Erythroblast (primary cell): ENCODE data around the gene IFNE.

Source experiments
- GATA1 ChIP-seq: IDR thresholded peaks from 2 replicates; pipeline ENCODE4 v1.6.1; 2011; ENCODE audit warnings: low read depth, mild to moderate bottlenecking, control low read depth, low read length, moderate library complexity
- POLR2A ChIP-seq: IDR thresholded peaks from 2 replicates; pipeline ENCODE4 v1.6.1; 2011; ENCODE audit warnings: mild to moderate bottlenecking, low read length

GRCh38 chr9:21510806-21511205 lies 28.7 kb upstream of the IFNE start:
- TF ChIP-seq POLR2A, result no peak
- no peak for TF ChIP-seq GATA1
